GM19397 (cell line): ENCODE measurements around the gene GJD2.

Source experiments
- ATAC-seq: cut with Tn5 transposase; IDR thresholded peaks from one replicate; pipeline ENCODE4 v1.9.1; 2021; ENCODE audit warnings: mild to moderate bottlenecking, moderate library complexity; ENCODE audit not compliant: unreplicated experiment

GJD2 gene

GRCh38 chr15:34773917-34774316, 19.1 kb upstream of the GJD2 start:
- no peak for ATAC-seq

GRCh38 chr15:34773013-34773412, 18.2 kb upstream of the GJD2 start:
- no peak for ATAC-seq

DNA sequence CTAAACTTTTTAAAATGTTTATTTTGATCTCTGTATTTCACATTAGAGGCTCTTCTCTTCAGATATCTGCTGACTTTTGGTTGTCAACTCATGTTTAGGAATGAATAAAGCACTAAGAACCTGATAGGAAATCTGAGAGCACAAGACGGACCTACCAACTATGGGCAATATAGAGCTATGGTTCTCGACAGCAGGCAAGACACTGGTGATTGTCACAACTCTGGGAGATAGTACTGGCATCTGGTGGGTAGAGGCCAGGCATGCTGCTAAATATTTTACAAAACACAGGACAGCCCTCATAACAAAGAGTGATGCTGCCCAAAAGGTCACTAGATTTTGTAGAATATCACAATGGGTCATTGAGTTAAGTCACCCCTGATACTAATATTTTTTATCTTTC, 17.5 kb upstream of the GJD2 start:
- no peak for ATAC-seq

- ATAC-seq = no peak
These were observed 14.9 kb upstream of the GJD2 start for GRCh38 chr15:34769711-34770110.

GRCh38 chr15:34768530-34768929, 13.7 kb upstream of the GJD2 start:
- no peak for ATAC-seq

GRCh38 chr15:34765741-34766140, 10.9 kb upstream of the GJD2 start:
- ATAC-seq = no peak

GRCh38 chr15:34760909-34761308, 6.1 kb upstream of the GJD2 start:
- ATAC-seq = no peak

DNA sequence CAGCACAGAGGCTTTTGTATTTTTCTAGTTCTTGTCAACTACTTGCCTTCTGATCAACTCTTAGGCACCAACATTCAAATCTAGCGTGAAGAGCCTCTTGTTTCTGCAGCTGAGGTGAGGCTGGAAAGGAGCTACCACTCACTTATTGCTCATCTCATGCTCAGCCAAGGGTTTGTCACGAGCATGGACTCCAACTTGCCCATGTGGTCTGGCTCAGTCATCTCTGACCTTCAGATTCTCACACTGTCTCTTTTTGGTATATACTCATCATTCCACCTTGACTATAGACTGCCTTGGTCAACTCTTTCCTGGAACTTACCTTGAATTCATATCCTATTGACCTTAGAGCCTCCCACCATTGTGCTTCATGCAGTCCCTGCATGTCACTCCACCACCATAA, 5.2 kb upstream of the GJD2 start:
- ATAC-seq = no peak

DNA sequence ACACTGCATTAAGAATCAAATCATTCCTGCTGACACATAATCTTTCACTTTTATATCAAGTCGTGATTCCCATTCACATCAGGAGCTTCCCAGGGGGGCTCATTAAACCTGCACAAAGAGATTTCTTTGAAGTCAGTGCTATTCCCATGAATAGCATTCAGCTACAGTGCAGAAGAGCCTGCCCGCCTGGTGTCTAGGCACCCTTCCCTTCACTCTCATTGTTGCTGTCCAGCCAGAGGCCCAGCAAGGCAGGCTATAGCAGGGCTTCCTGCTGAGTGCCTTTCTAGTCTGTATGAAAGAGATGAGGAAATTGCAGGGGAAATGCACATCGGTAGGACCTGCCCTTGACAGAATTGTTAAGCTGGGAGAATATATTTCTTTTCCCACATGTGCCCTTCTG, 4.5 kb upstream of the GJD2 start:
- ATAC-seq = no peak

GRCh38 chr15:34757262-34757661, 2.5 kb upstream of the GJD2 start:
- ATAC-seq = no peak

DNA sequence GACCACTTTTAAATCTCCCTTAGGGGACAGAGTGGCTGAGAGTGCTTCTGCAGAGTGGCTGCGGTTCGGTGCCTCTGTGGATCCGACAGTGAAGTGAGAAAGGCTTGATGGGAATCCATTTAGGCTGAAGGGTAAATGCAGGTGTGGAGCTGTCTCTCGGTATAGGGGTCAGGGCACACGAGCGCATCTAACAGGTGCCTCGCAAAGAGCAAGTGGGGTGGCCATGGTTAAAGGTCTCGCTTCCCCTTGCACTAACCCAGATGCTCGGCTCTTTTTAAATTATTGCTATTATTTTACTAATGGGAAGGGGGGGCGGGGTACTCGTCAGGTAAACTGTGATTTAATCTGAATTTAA, 598 bp upstream of the GJD2 start:
- ATAC-seq = no peak

DNA sequence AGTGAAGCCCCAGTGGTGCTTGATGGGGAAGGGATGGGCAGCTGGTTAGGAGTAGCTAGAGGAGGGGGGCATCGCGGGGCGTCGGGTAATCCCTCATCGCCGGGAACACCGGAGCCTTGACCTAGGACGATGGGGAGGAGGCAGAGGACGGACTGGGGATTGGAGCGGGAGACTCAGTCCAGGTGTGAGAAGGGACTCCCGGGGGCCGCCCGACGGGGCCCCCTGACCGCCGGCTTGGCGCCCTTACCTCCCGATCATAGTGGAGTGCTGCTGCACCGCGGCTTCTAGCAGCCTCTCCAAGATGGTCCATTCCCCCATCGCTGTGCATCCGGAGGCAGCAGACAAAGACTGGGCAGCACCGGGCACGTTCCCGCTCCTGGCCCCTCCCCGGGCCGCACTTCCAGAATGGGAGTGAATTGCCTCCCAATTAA, 612 bp downstream of the GJD2 start:
- ATAC-seq = no peak

- ATAC-seq = no peak
These were observed 1.4 kb downstream of the GJD2 start for GRCh38 chr15:34753236-34753894.

DNA sequence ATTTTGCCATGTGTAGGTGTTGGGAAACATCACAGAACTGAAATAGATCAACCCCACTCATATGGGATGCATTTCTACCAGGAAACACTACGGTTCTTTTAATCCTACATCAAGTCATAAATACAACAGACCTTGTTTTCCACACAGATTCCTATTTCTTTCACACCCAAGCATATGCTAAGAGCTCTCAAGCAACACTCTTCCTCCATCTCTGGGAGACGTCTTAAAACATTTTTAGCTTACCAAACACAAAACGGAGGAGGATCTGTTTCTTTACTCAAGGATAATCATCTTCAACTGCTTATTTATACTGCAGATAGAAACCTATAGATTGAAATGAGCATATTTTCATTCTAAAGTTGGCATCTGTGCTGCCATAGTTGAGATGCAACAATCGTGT, 5.1 kb downstream of the GJD2 start:
- ATAC-seq = no peak

GRCh38 chr15:34739346-34739745, 15.5 kb downstream of the GJD2 start:
- ATAC-seq = no peak

DNA sequence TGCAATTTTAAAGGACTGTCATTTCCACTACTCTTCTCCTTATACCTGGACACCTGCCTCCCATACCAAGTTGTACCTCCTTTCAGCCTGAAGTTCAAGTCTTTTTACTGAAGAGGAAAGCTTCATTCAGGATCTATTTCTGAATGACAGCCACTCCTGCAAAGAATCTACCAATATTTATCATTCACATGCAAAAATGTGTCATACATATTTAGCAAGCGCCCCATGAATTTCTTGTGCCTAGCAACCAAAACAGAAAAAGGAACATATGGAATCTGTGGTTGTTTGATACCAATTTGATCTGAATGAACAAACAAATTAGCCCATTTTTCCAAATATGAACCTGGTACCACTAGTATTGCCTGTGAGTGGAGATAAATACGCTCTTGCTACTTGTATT, 16.8 kb downstream of the GJD2 start:
- ATAC-seq = no peak

DNA sequence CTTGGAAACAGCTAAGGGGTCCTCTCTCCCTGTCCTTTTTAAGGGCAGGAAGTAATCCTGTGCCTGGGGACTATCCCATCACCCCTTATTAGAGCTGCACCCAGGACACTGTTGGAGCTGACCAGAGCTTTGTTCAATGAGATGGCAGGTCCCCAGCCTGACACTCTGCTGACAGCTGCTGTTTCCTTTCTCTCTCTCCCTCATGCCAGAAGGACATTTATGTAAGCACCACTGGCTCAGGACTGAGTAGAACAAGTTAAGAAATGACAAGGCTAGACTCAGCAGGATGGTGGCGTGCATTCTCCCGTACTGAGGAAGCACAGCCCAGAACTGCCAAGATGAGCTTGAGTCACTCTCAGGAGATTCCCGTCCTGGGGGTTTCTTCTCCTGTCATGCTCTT, 17.3 kb downstream of the GJD2 start:
- no peak for ATAC-seq

DNA sequence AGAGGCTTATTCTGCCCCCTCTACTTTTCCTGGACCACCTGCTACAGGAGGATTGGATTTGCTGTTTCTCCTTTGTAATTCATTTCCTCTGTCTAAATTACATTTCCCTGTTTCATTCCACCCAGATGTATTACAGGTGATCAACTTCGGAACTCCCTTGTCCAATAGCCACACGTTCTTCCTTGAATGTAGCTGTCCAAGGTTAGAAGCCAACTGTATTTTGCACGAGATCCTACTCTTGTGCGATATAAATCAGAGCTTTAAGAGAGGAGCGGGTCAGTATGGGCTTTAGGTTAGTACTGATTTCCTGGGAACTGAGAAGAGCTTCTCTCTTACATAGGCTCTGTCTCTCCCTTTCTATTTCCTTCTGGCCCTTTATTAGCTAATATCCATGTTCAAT, 20.5 kb downstream of the GJD2 start:
- ATAC-seq = no peak

- no peak for ATAC-seq
These were observed 21.2 kb downstream of the GJD2 start for GRCh38 chr15:34733621-34734020.

- no peak for ATAC-seq
These were observed 22.4 kb downstream of the GJD2 start for GRCh38 chr15:34732430-34732829.

DNA sequence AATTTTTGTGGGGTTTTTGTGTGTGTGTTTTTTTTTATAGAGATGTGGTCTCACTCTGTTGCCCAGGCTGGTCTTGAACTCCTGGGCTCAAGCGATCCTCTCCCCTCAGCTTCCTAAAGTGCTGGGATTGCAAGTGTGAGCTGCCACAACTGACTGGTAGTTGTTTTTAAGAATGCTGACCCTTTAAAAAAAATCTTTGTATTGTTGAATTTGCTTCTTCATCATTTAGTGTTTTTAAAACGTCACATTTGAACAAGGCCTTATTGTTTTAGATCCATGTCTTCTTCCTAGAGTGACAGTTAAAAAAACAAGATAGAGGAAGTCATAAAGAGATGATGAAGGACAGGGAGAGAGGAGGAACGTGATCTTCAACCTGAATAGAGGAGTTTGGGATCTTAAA, 24.1 kb downstream of the GJD2 start:
- no peak for ATAC-seq

DNA sequence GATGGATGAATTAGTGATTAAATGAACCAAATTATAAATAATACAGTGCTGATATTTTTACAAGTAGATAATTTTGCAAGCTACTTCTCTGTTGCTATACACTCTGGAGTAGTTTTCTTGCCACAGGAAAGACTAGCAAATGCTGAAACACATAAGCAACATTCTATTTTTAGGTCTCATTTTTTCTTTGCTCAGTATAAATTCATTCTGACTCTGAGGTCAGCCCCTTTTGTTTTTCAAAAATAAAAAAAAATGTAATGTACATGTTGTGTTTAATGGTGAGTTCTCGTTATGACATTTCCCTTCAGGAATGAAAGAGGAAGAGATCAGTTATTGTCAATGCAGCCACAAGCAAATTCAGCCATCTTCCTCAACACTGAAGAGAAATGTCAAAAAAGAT, 24.9 kb downstream of the GJD2 start:
- no peak for ATAC-seq

GRCh38 chr15:34729056-34729455, 25.7 kb downstream of the GJD2 start:
- no peak for ATAC-seq
